Measurements from ENCODE around the gene FBXW4.
"Not testable (repeated sequence)": the region's sequence is repeated elsewhere in the genome, so short reads cannot be mapped to it uniquely, and the experiment has no call there.

FBXW4 gene

GRCh38 chr10:101650863-101651262 lies 44.1 kb downstream of the FBXW4 start:
- DNase-seq = no peak

DNA sequence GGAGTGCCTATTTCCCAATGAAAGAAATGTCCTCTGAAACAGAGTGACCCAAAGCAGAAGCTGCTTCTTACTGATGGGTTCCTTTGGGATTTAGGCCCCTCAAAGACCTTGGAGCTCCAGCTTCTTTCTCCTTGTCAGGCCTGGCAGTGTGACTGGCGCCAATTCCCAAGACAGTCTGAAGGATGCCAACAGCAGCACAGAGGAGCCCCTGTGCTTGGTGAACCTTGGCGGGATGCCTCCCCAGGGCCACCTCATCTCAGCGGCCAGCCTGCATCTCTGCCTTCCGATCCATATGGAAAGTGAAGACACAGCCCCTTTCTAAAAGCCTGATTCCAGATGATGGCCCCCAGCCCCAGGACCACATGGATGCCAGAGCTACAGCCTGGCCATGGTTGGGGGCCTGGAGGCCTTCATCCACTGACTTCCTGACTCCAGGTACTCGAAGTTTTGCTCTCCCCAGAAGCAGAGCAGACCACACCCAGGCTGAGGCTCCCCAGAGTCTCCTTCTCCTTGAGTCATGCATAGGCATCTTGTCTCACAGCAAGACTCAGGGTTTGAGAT lies 45.4 kb downstream of the FBXW4 start:
- DNase-seq = no peak

- DNase-seq = no peak
Measured at GRCh38 chr10:101647255-101647654, 47.7 kb downstream of the FBXW4 start.

DNA sequence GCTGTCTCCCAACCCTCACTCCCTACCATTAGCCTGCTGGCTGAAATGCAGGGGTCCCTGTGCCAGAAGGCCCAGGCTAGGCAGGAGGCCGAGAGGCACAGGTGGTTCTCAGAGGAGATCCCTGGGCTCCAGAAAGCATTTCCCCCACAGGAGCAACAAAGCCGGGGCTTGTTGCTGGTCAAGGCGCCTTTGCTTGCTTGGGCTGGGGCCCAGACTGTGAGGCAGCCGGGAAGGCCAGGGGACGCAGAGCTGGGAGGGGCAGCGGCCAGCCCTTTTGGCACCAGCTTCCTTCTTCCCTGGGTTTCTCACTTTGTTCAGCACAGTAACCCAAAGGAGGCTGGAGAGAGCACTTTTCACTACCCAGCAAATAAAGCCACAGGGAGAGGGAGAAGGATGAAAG lies 48.6 kb downstream of the FBXW4 start:
- DNase-seq = no peak

DNA sequence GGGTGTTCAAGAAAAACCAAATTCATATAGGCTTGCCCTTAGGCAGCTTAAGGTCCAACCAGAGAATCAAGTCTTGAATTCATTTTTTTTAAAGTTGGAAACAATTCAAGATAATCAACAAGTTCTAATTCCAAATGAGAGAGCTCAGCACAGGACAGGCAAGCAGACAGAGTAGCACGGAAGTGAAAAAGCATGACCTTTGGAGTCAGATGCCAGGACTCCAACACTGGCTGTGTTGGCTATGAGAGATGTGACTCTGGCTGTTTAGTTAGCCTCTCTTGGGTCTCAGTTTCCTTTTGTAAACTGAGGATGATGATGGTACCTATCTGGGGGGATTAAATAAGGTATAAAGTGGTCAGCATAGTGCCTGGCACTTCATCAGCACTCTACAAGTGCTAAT lies 49.3 kb downstream of the FBXW4 start:
- DNase-seq = no peak

GRCh38 chr10:101644002-101644401 lies 51.0 kb downstream of the FBXW4 start:
- DNase-seq = no peak

DNA sequence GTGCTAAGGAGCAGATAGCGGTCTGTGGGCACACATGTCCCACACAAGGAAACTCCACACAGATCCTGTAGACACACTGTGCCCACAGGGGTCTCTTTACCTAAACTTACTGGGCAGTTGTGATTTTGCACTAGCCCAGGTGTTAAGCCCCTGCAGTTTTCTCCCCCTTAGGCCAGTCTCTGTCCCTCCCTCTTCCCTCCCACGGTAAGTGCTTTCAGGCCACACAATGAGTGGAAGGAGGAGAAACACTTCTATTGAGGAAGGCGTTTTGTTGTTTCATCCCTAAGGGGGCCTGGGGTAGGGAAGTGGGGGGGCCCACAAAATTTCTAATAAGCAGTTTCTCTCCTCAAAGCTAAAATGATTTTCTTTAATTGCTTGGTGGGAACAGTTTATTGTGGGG lies 51.4 kb downstream of the FBXW4 start:
- no peak for DNase-seq

- DNase-seq = no peak
Measured at GRCh38 chr10:101639141-101639900, 55.6 kb downstream of the FBXW4 start.

DNA sequence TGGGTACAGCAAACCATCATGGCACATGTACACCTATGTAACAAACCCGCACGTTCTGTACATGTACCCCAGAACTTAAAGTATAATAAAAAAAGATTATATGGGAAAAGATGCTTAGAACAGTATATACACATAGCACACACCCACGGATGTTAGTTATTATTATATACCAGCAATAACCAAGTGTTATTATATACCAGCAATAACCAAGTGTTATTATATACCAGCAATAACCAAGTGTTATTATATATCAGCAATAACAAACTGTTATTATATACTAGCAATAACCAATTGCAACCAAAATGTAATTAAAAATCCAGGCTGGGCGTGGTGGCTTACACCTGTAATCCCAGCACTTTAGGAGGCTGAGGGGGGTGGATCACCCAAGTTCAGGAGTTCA lies 61.5 kb downstream of the FBXW4 start:
- DNase-seq = not testable (repeated sequence)

- no peak for DNase-seq
Measured at GRCh38 chr10:101631821-101632475, 63.0 kb downstream of the FBXW4 start.

DNA sequence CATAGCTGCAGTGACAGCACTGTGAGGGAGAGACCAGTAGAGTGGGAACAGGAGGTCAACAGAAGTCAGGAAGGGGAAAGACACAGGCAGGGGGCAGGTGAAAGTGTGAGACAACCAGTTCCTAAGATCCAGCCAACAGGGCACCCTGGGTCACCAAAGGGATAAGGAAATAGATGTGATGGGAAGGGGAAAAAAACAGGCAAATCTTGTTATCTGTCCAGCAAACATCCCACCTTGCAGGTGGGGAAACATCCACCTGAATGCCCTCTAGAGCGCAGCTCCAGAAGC lies 64.4 kb downstream of the FBXW4 start:
- DNase-seq = no peak

- DNase-seq = no peak
Measured at GRCh38 chr10:101629837-101630632, 64.9 kb downstream of the FBXW4 start.

GRCh38 chr10:101625821-101626412 lies 69.1 kb downstream of the FBXW4 start:
- DNase-seq = no peak

DNA sequence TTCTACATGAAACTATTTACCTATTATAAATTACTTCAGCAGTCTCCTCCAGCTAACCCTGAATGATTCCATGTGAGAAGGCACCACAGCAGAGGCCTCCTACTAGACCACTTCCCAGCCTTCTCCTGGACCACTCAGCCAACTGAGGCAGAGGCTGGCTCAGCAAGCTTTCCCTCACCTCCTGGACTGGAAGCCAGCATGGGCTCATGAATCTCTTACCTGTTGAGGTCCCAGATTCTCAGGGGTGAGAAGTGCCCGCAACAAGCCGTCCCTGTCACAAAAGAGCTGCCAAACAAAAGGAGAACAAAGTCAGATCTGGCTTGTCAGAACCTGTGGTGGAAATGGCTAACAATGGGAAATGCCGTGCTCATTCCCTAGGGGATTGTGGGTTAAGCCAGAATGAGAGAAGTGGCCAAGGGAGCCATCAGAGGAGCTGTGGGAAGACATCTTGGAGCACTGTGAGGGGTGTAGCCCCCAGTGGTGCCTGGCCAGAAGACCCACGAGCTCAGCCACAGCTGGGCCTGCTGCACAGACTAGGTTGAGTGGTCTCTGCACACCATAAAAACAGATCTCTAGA lies 70.4 kb downstream of the FBXW4 start:
- no peak for DNase-seq

DNA sequence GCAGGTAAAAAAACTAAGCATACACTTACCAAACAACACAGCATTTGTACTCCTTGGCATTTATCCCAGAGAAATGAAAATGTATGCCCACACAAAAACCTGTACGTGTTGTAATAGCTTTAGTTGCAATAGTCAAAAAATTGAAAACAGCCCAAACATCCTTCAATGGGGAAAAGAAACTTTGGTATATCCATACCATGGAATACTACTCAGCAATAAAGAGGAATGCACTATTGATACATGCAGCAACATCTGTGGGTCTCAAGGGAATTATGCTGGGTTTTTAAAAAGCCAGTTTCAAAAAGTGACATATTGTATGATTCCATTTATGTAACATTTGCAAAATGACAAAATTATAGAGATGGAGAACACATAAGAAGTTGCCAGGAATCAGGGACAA lies 71.4 kb downstream of the FBXW4 start:
- no peak for DNase-seq

DNA sequence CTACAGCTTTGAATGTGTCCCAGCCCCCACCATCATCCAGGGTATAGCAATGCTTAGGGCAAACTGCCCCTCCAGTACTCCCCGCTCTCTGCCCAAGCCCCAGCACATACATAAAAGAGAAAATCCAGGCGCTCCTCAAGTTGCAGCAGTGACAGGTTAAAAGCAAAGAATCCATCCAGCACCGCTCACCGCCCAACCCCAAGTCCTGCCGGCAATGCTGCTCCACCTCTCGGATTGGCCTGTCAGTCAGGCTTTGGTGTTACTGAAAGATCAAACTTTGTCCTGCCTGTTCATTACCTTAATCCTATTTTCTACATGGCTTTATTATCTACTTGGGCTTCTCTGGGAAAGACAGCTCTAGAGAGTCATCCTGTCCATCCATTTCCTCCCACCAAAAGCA lies 75.0 kb downstream of the FBXW4 start:
- DNase-seq = no peak

DNA sequence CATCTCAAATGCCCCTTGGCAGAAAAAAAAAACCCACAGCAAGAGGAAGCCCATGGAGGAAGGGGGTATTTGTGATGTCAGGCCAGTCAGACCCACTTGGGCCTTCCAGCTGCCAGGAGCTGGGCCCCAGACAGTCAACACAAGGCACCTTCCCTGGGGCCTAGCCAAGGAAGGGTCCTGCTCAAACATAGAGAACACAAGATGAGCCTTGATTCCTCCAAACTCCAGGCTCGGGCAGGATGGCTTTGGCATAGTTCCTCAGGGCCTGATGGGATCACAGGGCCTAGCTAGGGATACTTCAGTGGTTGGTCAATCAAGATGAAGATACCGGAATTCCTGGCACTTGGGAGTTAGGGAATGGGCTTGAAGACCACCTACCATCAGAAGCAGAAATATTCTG lies 76.1 kb downstream of the FBXW4 start:
- no peak for DNase-seq

GRCh38 chr10:101617824-101618568 lies 77.0 kb downstream of the FBXW4 start:
- no peak for DNase-seq

DNA sequence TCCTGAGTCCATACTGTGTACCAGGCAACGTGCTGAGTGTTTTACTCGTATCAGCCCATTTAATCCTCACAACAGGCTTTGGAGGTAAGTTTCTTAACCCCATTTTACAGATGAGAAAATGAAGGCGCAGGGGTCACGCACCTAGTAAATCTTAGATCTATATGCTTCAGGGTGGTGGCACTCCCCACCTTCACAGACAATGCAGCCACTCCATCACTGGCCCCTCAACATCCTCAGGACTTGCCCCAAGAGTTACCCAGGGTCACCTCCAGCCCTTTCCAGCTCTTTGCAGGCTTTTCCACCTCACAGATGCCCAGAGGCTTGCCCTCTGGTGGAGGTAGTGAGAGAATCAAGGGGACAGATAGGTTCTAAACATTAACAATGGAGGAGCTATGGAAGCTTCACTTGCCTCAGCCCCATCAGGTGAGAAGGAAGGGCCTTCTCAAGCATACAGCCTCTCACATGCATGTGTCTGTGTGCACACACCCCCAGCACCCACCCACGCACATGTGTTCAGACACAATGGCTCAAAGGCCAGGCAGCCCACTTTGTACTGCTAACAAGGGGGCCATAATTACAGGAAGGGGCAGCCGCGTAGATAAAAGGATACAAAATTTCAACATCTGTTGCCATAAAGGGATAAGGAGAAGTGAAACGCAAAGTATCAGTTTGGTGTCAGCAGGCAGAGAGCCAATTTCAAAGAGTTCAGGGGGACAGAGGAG lies 77.7 kb downstream of the FBXW4 start:
- no peak for DNase-seq

GRCh38 chr10:101616415-101617101 lies 78.4 kb downstream of the FBXW4 start:
- no peak for DNase-seq

DNA sequence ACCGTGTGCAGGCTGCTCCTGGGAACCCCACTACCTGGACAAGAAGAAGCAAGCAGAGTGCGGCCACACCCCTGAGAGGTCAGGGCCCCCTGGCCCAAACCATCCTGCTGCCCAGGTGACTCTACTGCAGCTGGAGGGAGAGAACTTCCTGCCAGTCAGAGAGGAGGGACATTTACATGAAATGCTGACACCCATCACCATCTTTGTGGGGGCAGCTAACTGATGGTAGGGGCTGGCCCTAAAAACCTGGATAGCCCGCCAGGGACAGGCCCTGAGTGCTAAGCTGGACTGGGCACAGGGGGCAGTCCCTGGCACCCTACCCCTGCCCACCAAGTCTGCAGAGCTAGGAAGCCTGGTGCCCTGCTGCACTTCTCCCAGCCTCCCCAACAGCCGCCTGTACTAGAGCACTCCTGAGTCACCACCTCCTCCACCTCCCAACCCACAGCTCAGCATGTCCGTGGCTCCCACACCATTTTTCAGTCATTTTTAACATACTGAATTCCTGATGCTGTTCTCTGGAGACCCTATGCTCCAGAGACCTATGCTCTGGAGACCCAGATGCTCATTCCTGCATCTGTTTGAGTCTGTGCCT lies 79.3 kb downstream of the FBXW4 start:
- DNase-seq = no peak
